Measurements from ENCODE around the gene RNF5. TPM values are rescaled to one million over a fixed set of nuclear protein-coding genes. Genes with fewer than 3 reads are reported as not detected.

The RNF5 gene
- total and polyA plus RNA-seq, 9 of the 15 experiments (the other 6 are each of a cell fraction or from before 2014, with no cell fraction given), result 62.2 to 245 (median 129) TPM

DNA sequence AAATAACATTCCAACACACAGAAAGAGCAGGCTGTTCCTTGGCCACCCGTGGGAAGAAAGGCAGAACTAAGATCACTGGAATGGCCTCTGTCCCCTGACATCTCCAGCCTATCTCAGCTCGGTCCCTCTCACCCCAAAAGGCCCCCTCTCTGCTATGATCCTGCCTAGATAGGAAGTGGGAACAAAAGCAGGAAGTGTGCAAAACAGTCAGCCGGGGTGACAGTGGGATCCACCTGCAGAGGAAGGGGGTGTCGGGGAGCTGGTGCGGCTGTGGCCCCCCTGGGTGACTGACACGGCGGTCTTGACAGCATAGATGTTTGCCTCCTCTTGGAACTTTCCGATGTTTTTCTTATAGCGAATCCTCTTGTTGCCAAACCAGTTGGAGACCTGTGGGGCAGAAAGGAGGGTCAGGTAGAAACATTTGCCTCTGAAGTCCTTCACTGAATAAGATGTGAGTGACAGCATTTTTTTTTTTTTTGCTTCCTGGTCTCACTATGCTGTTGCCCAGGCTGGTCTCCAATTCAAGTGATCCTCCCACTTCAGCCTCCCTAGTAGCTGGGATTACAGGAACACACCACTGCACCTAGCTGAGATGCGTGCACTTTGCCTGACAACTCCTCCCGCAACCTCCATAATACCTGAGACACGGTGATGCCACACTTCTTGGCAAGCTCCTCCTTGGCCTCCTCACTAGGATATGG, 9.0 kb downstream of the RNF5 start (continued):
- TF ChIP-seq, protein P1, sequence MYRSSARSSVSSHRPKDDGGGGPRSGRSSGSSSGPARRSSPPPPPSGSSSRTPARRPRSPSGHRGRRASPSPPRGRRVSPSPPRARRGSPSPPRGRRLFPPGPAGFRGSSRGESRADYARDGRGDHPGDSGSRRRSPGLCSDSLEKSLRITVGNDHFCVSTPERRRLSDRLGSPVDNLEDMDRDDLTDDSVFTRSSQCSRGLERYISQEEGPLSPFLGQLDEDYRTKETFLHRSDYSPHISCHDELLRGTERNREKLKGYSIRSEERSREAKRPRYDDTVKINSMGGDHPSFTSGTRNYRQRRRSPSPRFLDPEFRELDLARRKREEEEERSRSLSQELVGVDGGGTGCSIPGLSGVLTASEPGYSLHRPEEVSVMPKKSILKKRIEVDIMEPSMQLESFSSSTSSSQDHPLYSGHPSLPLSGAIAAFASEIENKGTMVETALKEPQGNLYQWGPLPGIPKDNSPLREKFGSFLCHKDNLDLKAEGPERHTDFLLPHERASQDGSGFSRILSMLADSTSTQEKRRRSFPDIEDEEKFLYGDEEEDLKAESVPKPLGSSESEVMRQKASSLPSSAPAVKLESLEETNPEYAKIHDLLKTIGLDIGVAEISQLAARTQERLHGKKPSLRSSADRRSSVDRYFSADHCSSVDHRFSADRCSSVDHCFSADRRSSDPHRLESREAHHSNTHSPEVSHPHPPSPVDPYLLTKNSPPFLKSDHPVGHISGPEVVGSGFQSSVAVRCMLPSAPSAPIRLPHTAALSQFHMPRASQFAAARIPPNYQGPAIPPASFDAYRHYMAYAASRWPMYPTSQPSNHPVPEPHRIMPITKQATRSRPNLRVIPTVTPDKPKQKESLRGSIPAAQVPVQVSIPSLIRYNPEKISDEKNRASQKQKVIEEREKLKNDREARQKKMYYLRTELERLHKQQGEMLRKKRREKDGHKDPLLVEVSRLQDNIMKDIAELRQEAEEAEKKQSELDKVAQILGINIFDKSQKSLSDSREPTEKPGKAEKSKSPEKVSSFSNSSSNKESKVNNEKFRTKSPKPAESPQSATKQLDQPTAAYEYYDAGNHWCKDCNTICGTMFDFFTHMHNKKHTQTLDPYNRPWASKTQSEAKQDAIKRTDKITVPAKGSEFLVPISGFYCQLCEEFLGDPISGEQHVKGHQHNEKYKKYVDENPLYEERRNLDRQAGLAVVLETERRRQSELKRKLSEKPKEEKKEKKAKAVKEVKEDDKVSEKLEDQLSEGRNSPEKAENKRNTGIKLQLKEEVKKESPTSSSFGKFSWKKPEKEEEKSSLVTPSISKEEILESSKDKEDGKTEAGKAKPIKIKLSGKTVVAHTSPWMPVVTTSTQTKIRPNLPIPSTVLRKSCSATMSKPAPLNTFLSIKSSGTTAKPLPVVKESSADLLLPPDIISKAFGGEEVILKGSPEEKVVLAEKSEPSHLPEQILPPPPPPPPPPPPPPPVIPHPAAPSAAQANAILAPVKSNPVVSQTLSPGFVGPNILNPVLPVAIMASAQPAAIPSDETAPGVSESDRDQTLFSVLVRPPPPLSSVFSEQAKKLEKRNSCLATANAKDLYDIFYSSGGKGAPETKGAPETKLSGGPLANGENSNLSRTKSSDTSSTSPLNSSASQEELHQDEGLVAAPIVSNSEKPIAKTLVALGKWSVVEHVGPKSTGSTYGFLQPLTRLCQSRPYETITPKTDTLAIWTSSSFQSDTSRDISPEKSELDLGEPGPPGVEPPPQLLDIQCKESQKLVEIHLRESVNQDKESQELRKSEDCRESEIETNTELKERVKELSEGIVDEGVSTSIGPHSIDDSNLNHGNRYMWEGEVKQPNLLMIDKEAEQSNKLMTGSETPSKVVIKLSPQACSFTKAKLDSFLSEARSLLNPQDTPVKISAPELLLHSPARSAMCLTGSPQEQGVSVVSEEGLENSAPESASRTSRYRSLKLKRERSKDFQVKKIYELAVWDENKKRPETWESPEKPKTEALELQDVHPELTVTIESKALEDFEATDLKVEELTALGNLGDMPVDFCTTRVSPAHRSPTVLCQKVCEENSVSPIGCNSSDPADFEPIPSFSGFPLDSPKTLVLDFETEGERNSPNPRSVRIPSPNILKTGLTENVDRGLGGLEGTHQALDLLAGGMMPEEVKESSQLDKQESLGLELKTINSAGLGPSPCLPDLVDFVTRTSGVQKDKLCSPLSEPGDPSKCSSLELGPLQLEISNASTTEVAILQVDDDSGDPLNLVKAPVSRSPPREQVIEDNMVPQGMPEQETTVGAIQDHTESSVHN (IDR thresholded peaks at IDR 0.05; ENCODE audit: borderline replicate concordance in 1 of 2, low read depth in 1 of 2), result no peak
- TF ChIP-seq, protein P2, sequence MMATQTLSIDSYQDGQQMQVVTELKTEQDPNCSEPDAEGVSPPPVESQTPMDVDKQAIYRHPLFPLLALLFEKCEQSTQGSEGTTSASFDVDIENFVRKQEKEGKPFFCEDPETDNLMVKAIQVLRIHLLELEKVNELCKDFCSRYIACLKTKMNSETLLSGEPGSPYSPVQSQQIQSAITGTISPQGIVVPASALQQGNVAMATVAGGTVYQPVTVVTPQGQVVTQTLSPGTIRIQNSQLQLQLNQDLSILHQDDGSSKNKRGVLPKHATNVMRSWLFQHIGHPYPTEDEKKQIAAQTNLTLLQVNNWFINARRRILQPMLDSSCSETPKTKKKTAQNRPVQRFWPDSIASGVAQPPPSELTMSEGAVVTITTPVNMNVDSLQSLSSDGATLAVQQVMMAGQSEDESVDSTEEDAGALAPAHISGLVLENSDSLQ (IDR thresholded peaks at IDR 0.05), result peak; percentile 49
- TF ChIP-seq SRSF9 (IDR thresholded peaks at IDR 0.05; ENCODE audit: borderline replicate concordance, low read depth, low read length) (no peak), STAT5A (IDR thresholded peaks at IDR 0.05; ENCODE audit: borderline replicate concordance, low read length) (no peak), MXI1 (IDR thresholded peaks at IDR 0.05; ENCODE audit: low read depth, low read length) (no peak), ZNF764 (CRISPR knock-in tag; IDR thresholded peaks at IDR 0.05; ENCODE audit: low read depth) (no peak), FOXA3 (CRISPR knock-in tag; conservative IDR thresholded peaks at IDR 0.05 in 1 of 2, IDR thresholded peaks at IDR 0.05 in 1 of 2) (no peak), CBX2 (IDR thresholded peaks at IDR 0.05; ENCODE audit: insufficient read depth, low read length, poor library complexity, severe bottlenecking) (no peak), POLR2G (IDR thresholded peaks at IDR 0.05; ENCODE audit: low read depth, low read length) (0 out of 2 replicates have a peak, but pooled peaks have one; percentile 27), ZEB2 (IDR thresholded peaks at IDR 0.05) (no peak), RFX5 (IDR thresholded peaks at IDR 0.05; ENCODE audit: low read depth, low read length) (no peak), FIP1L1 (IDR thresholded peaks at IDR 0.05; ENCODE audit: low read depth, low read length, poor library complexity, severe bottlenecking) (no peak)
- TF ChIP-seq, protein P3, sequence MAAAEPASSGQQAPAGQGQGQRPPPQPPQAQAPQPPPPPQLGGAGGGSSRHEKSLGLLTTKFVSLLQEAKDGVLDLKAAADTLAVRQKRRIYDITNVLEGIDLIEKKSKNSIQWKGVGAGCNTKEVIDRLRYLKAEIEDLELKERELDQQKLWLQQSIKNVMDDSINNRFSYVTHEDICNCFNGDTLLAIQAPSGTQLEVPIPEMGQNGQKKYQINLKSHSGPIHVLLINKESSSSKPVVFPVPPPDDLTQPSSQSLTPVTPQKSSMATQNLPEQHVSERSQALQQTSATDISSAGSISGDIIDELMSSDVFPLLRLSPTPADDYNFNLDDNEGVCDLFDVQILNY (CRISPR knock-in tag; IDR thresholded peaks at IDR 0.05), result no peak
- TF ChIP-seq, protein P4, sequence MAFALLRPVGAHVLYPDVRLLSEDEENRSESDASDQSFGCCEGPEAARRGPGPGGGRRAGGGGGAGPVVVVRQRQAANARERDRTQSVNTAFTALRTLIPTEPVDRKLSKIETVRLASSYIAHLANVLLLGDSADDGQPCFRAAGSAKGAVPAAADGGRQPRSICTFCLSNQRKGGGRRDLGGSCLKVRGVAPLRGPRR (CRISPR knock-in tag; IDR thresholded peaks at IDR 0.05), result no peak
- TF ChIP-seq, protein P5, sequence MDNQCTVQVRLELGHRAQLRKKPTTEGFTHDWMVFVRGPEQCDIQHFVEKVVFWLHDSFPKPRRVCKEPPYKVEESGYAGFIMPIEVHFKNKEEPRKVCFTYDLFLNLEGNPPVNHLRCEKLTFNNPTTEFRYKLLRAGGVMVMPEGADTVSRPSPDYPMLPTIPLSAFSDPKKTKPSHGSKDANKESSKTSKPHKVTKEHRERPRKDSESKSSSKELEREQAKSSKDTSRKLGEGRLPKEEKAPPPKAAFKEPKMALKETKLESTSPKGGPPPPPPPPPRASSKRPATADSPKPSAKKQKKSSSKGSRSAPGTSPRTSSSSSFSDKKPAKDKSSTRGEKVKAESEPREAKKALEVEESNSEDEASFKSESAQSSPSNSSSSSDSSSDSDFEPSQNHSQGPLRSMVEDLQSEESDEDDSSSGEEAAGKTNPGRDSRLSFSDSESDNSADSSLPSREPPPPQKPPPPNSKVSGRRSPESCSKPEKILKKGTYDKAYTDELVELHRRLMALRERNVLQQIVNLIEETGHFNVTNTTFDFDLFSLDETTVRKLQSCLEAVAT (IDR thresholded peaks at IDR 0.05), result no peak

All from K562 (cell line).